Progenitor cell of endocrine pancreas (in vitro differentiated cells): ENCODE measurements around the gene DLGAP5. TPM values are rescaled to one million over a fixed set of nuclear protein-coding genes. Genes with fewer than 3 reads are reported as not detected.

Source experiments
- DNase-seq: peaks from one replicate; pipeline ENCODE4 v3.0.0; 2021; ENCODE audit warnings: low spot score; ENCODE audit not compliant: unreplicated experiment
- H3K27ac Mint-ChIP-seq: 2 replicates; pipeline ENCODE4 v1.8.0; 2021; ENCODE audit warnings: mild to moderate bottlenecking, moderate library complexity, mixed read lengths
- H3K27me3 Mint-ChIP-seq: 2 replicates; pipeline ENCODE4 v1.8.0; 2021; ENCODE audit warnings: mixed read lengths
- H3K36me3 Mint-ChIP-seq: 2 replicates; pipeline ENCODE4 v1.8.0; 2022; ENCODE audit warnings: mixed read lengths; ENCODE audit not compliant: insufficient read depth
- H3K4me1 Mint-ChIP-seq: 2 replicates; pipeline ENCODE4 v1.8.0; 2021; ENCODE audit warnings: low read depth, mixed read lengths
- H3K4me3 Mint-ChIP-seq: 2 replicates; pipeline ENCODE4 v1.8.0; 2021; ENCODE audit warnings: low read depth, mild to moderate bottlenecking, moderate library complexity, mixed read lengths
- H3K9me3 Mint-ChIP-seq: 2 replicates; pipeline ENCODE4 v1.8.0; 2021; ENCODE audit warnings: low read depth, mixed read lengths
- CTCF ChIP-seq: fragments of 200-600 bp; sonication (generic); IDR thresholded peaks from one replicate; pipeline ENCODE4 v1.5.0; 2021; ENCODE audit warnings: antibody characterized with exemption, mild to moderate bottlenecking; ENCODE audit not compliant: unreplicated experiment
- total RNA-seq: library from RNA; stranded (reverse); gene quantifications from 2 replicates; pipeline ENCODE4 v1.2.1, GENCODE V29; 2021

Gene DLGAP5
- total RNA-seq, 1 donor from 2014 or later: 31.2 TPM

GRCh38 chr14:55233591-55233990, 42.2 kb upstream of the DLGAP5 start:
- no peaks in the 10 kb centered on the region for H3K9me3 Mint-ChIP-seq
- peaks cover 27% of the 10 kb centered on the region for H3K27me3 Mint-ChIP-seq
- no peak overlapping the region for H3K4me3 Mint-ChIP-seq
- no peaks in the 10 kb centered on the region for H3K36me3 Mint-ChIP-seq
- H3K4me1 Mint-ChIP-seq: peaks cover 15% of the 10 kb centered on the region
- DNase-seq: no peak
- no peak for TF ChIP-seq CTCF
- no peak overlapping the region for H3K27ac Mint-ChIP-seq

GRCh38 chr14:55228261-55228660, 36.9 kb upstream of the DLGAP5 start:
- Mint-ChIP-seq H3K36me3 (no peaks in the 10 kb centered on the region), H3K9me3 (peaks cover 4% of the 10 kb centered on the region), H3K27me3 (no peaks in the 10 kb centered on the region), H3K4me1 (peaks cover 12% of the 10 kb centered on the region), H3K27ac (no peak overlapping the region), H3K4me3 (no peak overlapping the region)
- TF ChIP-seq CTCF: no peak
- DNase-seq: no peak

- Mint-ChIP-seq H3K4me3 (no peak overlapping the region), H3K27me3 (no peaks in the 10 kb centered on the region), H3K9me3 (peaks cover 4% of the 10 kb centered on the region), H3K4me1 (peaks cover 10% of the 10 kb centered on the region), H3K27ac (no peak overlapping the region), H3K36me3 (no peaks in the 10 kb centered on the region)
- TF ChIP-seq CTCF: no peak
- DNase-seq: no peak
Measured at GRCh38 chr14:55223364-55223763, 32.0 kb upstream of the DLGAP5 start.

- TF ChIP-seq CTCF: no peak
- no peaks in the 10 kb centered on the region for H3K36me3 Mint-ChIP-seq
- peak overlapping the region; percentile 40 for H3K27ac Mint-ChIP-seq
- H3K9me3 Mint-ChIP-seq: peaks cover 3% of the 10 kb centered on the region
- no peak for DNase-seq
- no peaks in the 10 kb centered on the region for H3K27me3 Mint-ChIP-seq
- no peak overlapping the region for H3K4me3 Mint-ChIP-seq
- H3K4me1 Mint-ChIP-seq: peaks cover 10% of the 10 kb centered on the region
Measured at GRCh38 chr14:55221968-55222367, 30.6 kb upstream of the DLGAP5 start.

- no peak for DNase-seq
- Mint-ChIP-seq H3K27ac (no peak overlapping the region), H3K36me3 (no peaks in the 10 kb centered on the region), H3K4me1 (peaks cover 10% of the 10 kb centered on the region), H3K4me3 (no peak overlapping the region), H3K9me3 (no peaks in the 10 kb centered on the region), H3K27me3 (no peaks in the 10 kb centered on the region)
- TF ChIP-seq CTCF: no peak
Measured at GRCh38 chr14:55221186-55221585, 29.8 kb upstream of the DLGAP5 start.
